ENCODE measurements around the gene GJD2. TPM values are rescaled to one million over a fixed set of nuclear protein-coding genes. Genes with fewer than 3 reads are reported as not detected.

The GJD2 gene
- total RNA-seq, 2 donors from 2014 or later = not detected

DNA sequence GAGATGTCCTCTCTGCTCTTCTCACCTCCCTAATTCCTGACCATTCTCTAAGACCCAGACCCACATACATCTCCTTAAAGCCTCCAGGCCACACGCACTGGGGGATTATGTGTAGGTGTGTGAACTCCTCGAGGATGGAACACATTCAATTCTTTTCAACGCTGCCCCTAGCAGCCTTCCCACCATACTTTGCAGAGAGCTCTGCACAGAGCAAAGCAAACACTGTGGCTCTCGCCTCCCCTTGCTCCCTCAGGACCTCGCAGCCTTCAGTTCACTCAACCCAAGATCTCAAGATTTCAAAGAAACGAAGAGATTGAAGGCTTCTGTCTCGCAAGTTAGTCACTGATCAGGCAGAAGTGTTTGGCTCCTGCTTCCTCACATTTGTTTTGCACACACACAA, 34.5 kb upstream of the GJD2 start:
- DNase-seq (ENCODE audit: low spot score) = no peak

DNA sequence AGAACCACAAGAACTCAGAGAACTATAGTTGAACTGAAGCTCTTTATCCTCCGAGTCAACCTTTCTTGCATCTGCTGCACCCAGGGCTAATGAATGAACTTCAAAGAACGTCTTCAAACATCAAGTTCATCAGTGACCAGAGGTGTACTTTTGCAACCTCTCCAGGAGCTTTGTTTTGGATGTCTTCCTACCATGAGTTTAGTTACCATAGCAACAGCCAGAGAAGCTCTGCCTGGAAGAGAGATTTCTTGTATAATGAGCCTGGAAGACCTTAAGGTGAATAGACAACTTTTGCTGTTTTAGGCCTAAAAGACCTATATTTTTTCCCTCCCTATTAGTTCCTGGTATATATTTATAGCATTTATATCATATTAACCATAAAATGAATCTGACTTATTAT, 31.4 kb upstream of the GJD2 start:
- peaks cover 33 to 67% of the 10 kb centered on the region in 2 donors for H3K27me3 Mint-ChIP-seq
- DNase-seq (ENCODE audit: low spot score) = no peak
- no peak overlapping the region for H3K4me3 Mint-ChIP-seq
- ATAC-seq = no peak
- H3K36me3 Mint-ChIP-seq = no peaks in the 10 kb centered on the region
- H3K4me1 Mint-ChIP-seq (ENCODE audit: low read depth in 2 of 2) = no peaks in the 10 kb centered on the region
- no peak overlapping the region for H3K27ac Mint-ChIP-seq
- H3K9me3 Mint-ChIP-seq = peaks cover 3% of the 10 kb centered on the region

More for the DNA sequence above, 34.5 kb upstream of the GJD2 start:
- peaks cover 37 to 66% of the 10 kb centered on the region in 2 donors for H3K27me3 Mint-ChIP-seq
- H3K27ac Mint-ChIP-seq = no peak overlapping the region
- no peak for ATAC-seq
- H3K9me3 Mint-ChIP-seq = no peaks in the 10 kb centered on the region
- no peaks in the 10 kb centered on the region for H3K36me3 Mint-ChIP-seq
- no peaks in the 10 kb centered on the region for H3K4me1 Mint-ChIP-seq (ENCODE audit: low read depth in 2 of 2)
- H3K4me3 Mint-ChIP-seq = no peak overlapping the region

DNA sequence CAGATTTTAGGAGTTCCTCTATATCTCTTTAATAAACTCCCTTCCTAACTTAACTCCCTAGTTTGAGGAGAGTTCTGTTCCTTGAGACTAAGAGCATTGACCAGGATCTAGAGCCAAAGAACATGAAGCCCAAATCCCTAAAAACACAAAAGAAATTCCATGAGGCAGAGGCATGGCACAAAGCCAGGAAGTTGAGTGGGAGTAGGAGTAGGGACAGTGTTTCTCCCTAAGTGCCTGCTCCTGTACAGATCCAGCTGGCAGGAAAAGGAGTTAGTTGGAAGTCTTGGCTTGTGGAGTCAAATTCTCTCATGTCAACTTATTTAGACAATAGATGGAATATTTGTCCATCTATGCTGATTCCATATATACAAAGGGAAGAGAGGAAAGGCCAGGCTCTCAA, 29.2 kb upstream of the GJD2 start:
- peaks cover 3% of the 10 kb centered on the region for H3K9me3 Mint-ChIP-seq
- ATAC-seq (no peak), DNase-seq (ENCODE audit: low spot score) (no peak)
- no peaks in the 10 kb centered on the region for H3K36me3 Mint-ChIP-seq
- peaks cover 29 to 55% of the 10 kb centered on the region in 2 donors for H3K27me3 Mint-ChIP-seq
- no peaks in the 10 kb centered on the region for H3K4me1 Mint-ChIP-seq (ENCODE audit: low read depth in 2 of 2)
- no peak overlapping the region for H3K27ac Mint-ChIP-seq
- H3K4me3 Mint-ChIP-seq = no peak overlapping the region

DNA sequence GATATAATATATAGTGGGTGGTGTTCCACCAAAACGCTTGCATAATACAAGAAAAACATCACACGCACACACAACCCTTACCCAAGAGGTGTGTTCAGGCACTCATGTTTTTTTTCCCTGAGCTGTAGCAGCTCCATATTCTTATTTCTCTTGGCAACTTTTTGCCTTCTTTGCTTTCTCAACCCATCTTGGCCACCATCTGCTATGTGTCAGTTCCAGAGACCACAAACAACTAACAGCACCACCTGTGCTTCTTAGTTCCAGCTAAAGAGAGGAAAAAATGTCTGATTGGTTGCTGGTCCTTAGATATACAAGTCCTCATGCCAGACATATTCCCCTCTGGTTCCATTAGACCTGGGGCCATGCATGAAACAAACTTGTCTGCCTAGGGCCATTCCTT, 28.6 kb upstream of the GJD2 start:
- ATAC-seq (no peak), DNase-seq (ENCODE audit: low spot score) (no peak)
- H3K9me3 Mint-ChIP-seq = peaks cover 3% of the 10 kb centered on the region
- H3K4me1 Mint-ChIP-seq (ENCODE audit: low read depth in 2 of 2) = no peaks in the 10 kb centered on the region
- H3K36me3 Mint-ChIP-seq = no peaks in the 10 kb centered on the region
- no peak overlapping the region for H3K27ac Mint-ChIP-seq
- no peak overlapping the region for H3K4me3 Mint-ChIP-seq
- peaks cover 29 to 54% of the 10 kb centered on the region in 2 donors for H3K27me3 Mint-ChIP-seq

DNA sequence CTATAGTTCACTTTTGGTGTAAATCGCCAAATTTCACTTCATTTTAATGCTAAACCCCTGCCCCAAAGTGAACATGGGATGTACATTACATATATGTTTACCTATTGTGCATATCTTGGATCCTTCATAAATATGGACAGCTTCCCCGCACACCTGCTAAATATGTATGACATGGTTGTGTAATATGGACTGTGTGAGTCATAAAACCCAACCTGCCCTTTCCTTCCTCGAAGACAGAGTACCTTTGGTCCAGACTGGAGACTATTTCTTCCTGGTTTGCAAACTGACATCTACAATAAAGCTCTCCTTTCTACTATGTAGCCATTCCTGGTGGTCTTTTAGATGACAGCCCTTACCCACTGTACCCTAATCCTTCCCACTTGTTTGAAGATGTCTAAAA, 28.1 kb upstream of the GJD2 start:
- H3K4me3 Mint-ChIP-seq = no peak overlapping the region
- no peak for ATAC-seq

DNA sequence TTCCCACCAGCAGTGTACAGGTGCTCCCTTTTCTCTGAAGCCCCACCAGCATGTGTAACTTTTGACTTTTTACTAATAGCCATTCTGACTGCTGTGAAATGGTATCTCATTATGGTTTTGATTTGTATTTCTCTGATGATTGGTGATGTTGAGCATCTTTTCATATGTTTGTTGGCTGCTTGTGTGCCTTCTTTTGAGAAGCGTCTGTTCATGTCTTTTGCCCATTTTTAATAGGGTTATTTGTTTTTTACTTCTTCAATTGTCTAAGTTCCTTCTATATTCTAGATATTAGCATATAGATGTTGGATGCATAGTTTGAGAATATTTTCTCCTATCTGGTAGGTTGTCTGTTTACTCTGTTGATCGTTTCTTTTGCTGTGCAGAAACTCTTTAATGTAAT, 25.9 kb upstream of the GJD2 start:
- Mint-ChIP-seq H3K27me3 (peaks cover 29 to 55% of the 10 kb centered on the region in 2 donors), H3K27ac (no peak overlapping the region)
- no peak for DNase-seq (ENCODE audit: low spot score)

More for the DNA sequence above, 28.1 kb upstream of the GJD2 start:
- DNase-seq (ENCODE audit: low spot score) = no peak
- Mint-ChIP-seq H3K27me3 (peaks cover 29 to 54% of the 10 kb centered on the region in 2 donors), H3K4me1 (ENCODE audit: low read depth in 2 of 2) (no peaks in the 10 kb centered on the region), H3K27ac (no peak overlapping the region), H3K9me3 (peaks cover 3% of the 10 kb centered on the region), H3K36me3 (no peaks in the 10 kb centered on the region)

DNA sequence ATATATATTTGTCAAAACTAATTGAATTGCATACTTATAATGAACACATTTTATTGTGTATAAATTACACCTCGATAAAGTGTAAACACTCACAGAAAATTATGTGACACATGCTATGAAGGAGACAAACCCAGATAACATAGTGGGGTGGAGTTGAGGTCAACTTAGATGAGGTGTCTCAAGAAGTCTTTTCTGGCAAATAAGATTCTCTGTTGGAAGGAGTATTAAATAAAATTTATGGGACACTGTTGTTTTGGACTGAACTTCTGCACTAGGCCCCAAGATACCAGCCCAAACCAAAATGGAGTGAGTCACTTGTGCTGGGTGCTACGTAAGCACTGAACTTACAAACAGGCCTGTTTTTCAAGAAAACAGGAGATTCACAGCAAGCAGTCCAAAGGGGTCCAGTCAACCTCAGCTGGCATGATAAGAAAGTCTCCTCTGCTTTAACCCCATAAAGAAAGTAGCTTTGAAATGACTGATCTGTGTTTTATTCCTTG, 21.9 kb upstream of the GJD2 start:
- H3K36me3 Mint-ChIP-seq = no peaks in the 10 kb centered on the region
- ATAC-seq (no peak), DNase-seq (ENCODE audit: low spot score) (no peak)
- H3K4me3 Mint-ChIP-seq = no peak overlapping the region
- H3K9me3 Mint-ChIP-seq = peaks cover under 1% of the 10 kb centered on the region
- no peaks in the 10 kb centered on the region for H3K4me1 Mint-ChIP-seq (ENCODE audit: low read depth in 2 of 2)
- H3K27me3 Mint-ChIP-seq = peaks cover 23 to 30% of the 10 kb centered on the region in 2 donors
- H3K27ac Mint-ChIP-seq = no peak overlapping the region

More for the DNA sequence above, 25.9 kb upstream of the GJD2 start:
- Mint-ChIP-seq H3K4me3 (no peak overlapping the region), H3K36me3 (no peaks in the 10 kb centered on the region), H3K4me1 (ENCODE audit: low read depth in 2 of 2) (no peaks in the 10 kb centered on the region), H3K9me3 (peaks cover 3% of the 10 kb centered on the region)
- ATAC-seq = no peak

DNA sequence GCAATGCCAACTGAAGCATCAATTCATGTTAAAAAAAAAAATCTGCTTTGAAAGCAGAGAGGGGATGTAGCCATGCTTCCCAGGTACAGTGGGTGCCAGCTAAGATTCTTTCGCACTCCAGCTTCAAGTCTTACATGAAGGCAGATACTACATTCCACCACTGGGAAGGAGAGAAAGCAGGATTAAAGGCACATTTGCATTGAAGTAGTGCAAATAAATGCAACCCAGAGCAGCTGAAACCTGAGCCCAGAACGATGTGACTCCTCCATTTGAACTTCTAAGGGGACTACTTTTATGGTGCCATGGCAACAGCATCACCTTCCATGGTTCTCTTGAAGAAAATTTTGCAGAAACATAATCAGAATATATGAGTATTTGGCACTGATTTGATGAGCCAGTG, 19.1 kb upstream of the GJD2 start:
- Mint-ChIP-seq H3K9me3 (no peaks in the 10 kb centered on the region), H3K4me1 (ENCODE audit: low read depth in 2 of 2) (no peaks in the 10 kb centered on the region), H3K27me3 (peaks cover 30 to 47% of the 10 kb centered on the region in 2 donors), H3K27ac (no peak overlapping the region), H3K36me3 (no peaks in the 10 kb centered on the region), H3K4me3 (no peak overlapping the region)
- no peak for ATAC-seq
- DNase-seq (ENCODE audit: low spot score) = no peak

DNA sequence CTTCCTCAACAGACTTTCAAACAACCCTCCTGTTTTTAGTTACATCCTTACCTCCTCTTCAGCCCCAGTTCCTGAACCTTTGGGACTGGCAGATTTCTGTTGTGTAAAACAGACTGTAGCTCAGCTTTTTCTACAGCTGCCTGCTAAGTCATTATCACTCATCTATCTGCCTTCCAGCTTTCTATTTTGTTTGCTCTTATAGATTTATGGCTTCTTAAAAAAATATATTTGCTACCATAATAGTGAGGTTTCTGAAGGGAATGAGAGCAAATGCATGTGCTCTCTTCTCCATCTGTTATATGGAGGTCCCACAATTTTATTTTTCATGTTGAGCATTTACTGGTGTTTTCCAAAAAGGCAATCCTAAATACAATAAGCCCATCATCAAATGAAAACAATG, 18.2 kb upstream of the GJD2 start:
- ATAC-seq (no peak), DNase-seq (ENCODE audit: low spot score) (no peak)
- Mint-ChIP-seq H3K9me3 (no peaks in the 10 kb centered on the region), H3K4me1 (ENCODE audit: low read depth in 2 of 2) (no peaks in the 10 kb centered on the region), H3K4me3 (no peak overlapping the region), H3K27ac (no peak overlapping the region), H3K27me3 (peaks cover 32 to 56% of the 10 kb centered on the region in 2 donors), H3K36me3 (no peaks in the 10 kb centered on the region)

DNA sequence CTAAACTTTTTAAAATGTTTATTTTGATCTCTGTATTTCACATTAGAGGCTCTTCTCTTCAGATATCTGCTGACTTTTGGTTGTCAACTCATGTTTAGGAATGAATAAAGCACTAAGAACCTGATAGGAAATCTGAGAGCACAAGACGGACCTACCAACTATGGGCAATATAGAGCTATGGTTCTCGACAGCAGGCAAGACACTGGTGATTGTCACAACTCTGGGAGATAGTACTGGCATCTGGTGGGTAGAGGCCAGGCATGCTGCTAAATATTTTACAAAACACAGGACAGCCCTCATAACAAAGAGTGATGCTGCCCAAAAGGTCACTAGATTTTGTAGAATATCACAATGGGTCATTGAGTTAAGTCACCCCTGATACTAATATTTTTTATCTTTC, 17.5 kb upstream of the GJD2 start:
- no peak overlapping the region for H3K27ac Mint-ChIP-seq
- DNase-seq (ENCODE audit: low spot score) (no peak), ATAC-seq (no peak)
- no peaks in the 10 kb centered on the region for H3K36me3 Mint-ChIP-seq
- no peaks in the 10 kb centered on the region for H3K4me1 Mint-ChIP-seq (ENCODE audit: low read depth in 2 of 2)
- peaks cover 32 to 57% of the 10 kb centered on the region in 2 donors for H3K27me3 Mint-ChIP-seq
- no peaks in the 10 kb centered on the region for H3K9me3 Mint-ChIP-seq
- no peak overlapping the region for H3K4me3 Mint-ChIP-seq

DNA sequence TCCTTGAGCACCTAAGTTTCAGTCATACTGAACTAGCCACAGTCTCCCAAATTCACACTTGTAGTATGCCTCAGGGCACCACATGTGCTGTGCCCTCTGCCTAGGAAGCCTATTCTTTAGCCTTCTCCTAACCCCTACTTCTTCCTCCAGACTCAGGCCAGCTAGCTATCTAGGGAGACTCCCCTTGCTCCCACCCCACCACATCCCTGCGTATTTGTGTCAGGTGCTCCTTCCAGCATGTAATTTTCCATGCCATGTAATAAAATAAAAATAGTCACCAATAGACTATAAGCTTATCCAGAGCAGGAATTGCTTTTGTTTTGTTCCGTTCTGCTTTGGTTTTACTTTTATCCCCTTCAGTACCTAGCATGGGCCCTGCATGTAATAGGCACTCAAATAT, 14.9 kb upstream of the GJD2 start:
- ATAC-seq = no peak
- Mint-ChIP-seq H3K4me3 (no peak overlapping the region), H3K36me3 (no peaks in the 10 kb centered on the region), H3K27ac (no peak overlapping the region), H3K9me3 (no peaks in the 10 kb centered on the region), H3K27me3 (peaks cover 28 to 50% of the 10 kb centered on the region in 2 donors), H3K4me1 (ENCODE audit: low read depth in 2 of 2) (no peaks in the 10 kb centered on the region)
- no peak for DNase-seq (ENCODE audit: low spot score)

DNA sequence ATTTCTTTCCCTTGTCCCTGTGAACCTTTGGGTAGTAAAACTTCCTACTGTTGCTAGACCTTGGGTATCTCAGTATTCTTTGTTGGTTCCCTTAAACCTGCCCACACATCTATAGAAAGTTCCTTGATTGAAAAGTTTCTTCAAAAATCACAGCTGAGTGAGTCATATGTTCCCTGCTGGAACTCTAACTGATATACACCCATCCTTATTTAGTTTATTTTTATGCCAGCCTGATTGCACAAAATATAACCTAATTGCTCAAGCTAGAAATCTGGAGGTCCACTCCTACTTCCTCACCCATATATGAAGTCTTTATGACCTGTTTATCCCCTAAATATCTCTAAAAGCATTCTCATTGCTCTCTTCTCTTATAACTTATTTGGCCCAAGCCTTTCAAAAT, 13.7 kb upstream of the GJD2 start:
- ATAC-seq (no peak), DNase-seq (ENCODE audit: low spot score) (no peak)
- no peak overlapping the region for H3K4me3 Mint-ChIP-seq
- no peak overlapping the region for H3K27ac Mint-ChIP-seq
- peaks cover 24 to 51% of the 10 kb centered on the region in 2 donors for H3K27me3 Mint-ChIP-seq
- no peaks in the 10 kb centered on the region for H3K4me1 Mint-ChIP-seq (ENCODE audit: low read depth in 2 of 2)
- H3K9me3 Mint-ChIP-seq = no peaks in the 10 kb centered on the region
- H3K36me3 Mint-ChIP-seq = no peaks in the 10 kb centered on the region

DNA sequence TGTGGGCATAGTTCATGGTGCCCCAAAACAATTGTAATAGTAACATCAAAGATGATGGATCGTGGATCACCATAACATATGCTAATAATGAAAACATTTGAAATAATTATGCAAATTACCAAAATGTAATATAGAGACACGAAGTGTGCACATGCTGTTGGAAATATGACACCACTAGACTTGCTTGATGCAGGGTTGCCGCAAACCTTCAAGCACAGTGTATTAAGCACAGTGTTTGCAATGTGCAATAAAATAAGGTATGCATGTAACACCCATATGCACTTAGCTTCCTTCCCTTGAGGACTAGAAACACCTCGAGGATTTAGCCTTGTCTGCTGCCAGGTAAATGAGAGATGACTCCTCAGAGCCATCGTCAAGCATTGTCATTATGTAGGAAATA, 10.9 kb upstream of the GJD2 start:
- ATAC-seq (no peak), DNase-seq (ENCODE audit: low spot score) (no peak)
- Mint-ChIP-seq H3K27me3 (peaks cover 20 to 53% of the 10 kb centered on the region in 2 donors), H3K4me1 (ENCODE audit: low read depth in 2 of 2) (no peaks in the 10 kb centered on the region), H3K4me3 (no peak overlapping the region), H3K36me3 (no peaks in the 10 kb centered on the region), H3K27ac (no peak overlapping the region), H3K9me3 (no peaks in the 10 kb centered on the region)

DNA sequence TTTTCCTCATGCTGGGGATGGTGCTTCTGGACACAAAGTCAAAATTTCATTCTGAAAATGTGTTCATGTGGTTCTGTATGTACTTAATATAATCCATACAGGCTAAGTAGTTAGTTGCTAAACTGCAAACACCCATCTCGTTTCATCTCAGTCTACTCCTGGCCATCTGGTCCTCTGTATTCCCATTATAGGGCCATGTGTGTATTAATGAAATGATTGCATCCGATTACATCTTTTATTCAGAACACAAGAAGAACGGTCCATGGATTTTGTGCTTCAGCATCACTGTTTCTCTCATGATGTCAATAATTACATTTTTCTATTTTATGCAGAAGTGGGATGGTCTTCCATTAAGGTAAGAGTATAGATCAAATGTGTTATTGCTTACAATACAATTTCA, 6.1 kb upstream of the GJD2 start:
- Mint-ChIP-seq H3K27ac (no peak overlapping the region), H3K4me3 (no peak overlapping the region), H3K9me3 (no peaks in the 10 kb centered on the region), H3K27me3 (peaks cover 29 to 64% of the 10 kb centered on the region in 2 donors), H3K36me3 (no peaks in the 10 kb centered on the region), H3K4me1 (ENCODE audit: low read depth in 2 of 2) (no peaks in the 10 kb centered on the region)
- no peak for ATAC-seq
- DNase-seq (ENCODE audit: low spot score) = no peak

DNA sequence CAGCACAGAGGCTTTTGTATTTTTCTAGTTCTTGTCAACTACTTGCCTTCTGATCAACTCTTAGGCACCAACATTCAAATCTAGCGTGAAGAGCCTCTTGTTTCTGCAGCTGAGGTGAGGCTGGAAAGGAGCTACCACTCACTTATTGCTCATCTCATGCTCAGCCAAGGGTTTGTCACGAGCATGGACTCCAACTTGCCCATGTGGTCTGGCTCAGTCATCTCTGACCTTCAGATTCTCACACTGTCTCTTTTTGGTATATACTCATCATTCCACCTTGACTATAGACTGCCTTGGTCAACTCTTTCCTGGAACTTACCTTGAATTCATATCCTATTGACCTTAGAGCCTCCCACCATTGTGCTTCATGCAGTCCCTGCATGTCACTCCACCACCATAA, 5.2 kb upstream of the GJD2 start:
- ATAC-seq (no peak), DNase-seq (ENCODE audit: low spot score) (no peak)
- H3K4me1 Mint-ChIP-seq (ENCODE audit: low read depth in 2 of 2) = no peaks in the 10 kb centered on the region
- H3K27ac Mint-ChIP-seq = no peak overlapping the region
- H3K36me3 Mint-ChIP-seq = no peaks in the 10 kb centered on the region
- H3K4me3 Mint-ChIP-seq = no peak overlapping the region
- no peaks in the 10 kb centered on the region for H3K9me3 Mint-ChIP-seq
- peaks cover 36 to 72% of the 10 kb centered on the region in 2 donors for H3K27me3 Mint-ChIP-seq
